ENCODE results near the gene TTC39A.

DNA sequence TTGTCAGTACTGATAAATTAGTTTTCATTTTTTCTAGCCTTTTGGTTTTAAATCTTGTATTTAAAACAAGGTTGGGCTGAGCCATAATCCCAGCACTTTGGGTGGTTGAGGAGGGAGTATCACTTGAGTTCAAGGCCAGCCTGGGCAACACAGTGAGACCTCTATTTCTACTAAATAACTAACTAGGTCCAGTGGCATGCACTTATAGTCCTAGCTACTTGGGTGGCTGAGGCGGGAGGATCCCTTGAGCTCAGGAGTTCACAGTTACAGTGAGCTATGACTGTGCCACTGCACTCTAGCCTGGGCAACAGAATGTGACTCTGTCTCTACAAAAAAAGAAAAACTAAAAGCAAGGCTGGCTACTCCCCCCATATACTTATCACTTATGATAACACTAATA, 21.5 kb upstream of the TTC39A start:
- TF ChIP-seq, protein P1, sequence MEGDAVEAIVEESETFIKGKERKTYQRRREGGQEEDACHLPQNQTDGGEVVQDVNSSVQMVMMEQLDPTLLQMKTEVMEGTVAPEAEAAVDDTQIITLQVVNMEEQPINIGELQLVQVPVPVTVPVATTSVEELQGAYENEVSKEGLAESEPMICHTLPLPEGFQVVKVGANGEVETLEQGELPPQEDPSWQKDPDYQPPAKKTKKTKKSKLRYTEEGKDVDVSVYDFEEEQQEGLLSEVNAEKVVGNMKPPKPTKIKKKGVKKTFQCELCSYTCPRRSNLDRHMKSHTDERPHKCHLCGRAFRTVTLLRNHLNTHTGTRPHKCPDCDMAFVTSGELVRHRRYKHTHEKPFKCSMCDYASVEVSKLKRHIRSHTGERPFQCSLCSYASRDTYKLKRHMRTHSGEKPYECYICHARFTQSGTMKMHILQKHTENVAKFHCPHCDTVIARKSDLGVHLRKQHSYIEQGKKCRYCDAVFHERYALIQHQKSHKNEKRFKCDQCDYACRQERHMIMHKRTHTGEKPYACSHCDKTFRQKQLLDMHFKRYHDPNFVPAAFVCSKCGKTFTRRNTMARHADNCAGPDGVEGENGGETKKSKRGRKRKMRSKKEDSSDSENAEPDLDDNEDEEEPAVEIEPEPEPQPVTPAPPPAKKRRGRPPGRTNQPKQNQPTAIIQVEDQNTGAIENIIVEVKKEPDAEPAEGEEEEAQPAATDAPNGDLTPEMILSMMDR (IDR thresholded peaks at IDR 0.05; ENCODE audit: low read depth, low read length) = no peak
- TF ChIP-seq POLR2A (IDR thresholded peaks at IDR 0.05; ENCODE audit: extremely low read depth, insufficient read length) = no peak
- TF ChIP-seq, protein P2, sequence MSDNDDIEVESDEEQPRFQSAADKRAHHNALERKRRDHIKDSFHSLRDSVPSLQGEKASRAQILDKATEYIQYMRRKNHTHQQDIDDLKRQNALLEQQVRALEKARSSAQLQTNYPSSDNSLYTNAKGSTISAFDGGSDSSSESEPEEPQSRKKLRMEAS (IDR thresholded peaks at IDR 0.05; ENCODE audit: low read depth, low read length) = no peak
- no peak for TF ChIP-seq MYC (IDR thresholded peaks at IDR 0.05; ENCODE audit: low read depth, low read length)

Data from NB4 (cell line).